ENCODE results near the gene INHA. TPM values are rescaled to one million over a fixed set of nuclear protein-coding genes. Genes with fewer than 3 reads are reported as not detected.

The INHA gene
- total RNA-seq, 1 experiment from 2014 or later: 0.31 TPM

- Histone ChIP-seq H3K4me2 (ENCODE audit: insufficient read depth, insufficient read length, low read length) (no peak overlapping the region), H3K4ac (ENCODE audit: low read depth, low read length) (no peak overlapping the region), H4K8ac (replicated peaks; ENCODE audit: insufficient read length, low read depth, low read length) (no peak overlapping the region), H3K79me1 (ENCODE audit: insufficient read depth, low read depth, low read length, poor library complexity, severe bottlenecking) (no peaks in the 10 kb centered on the region), H2BK120ac (ENCODE audit: low read depth, low read length, poor library complexity, severe bottlenecking) (no peak overlapping the region), H3K56ac (ENCODE audit: insufficient read length, low read depth, low read length) (no peak overlapping the region), H3K9me3 (ENCODE audit: control insufficient read depth, low read depth, low read length) (no peaks in the 10 kb centered on the region), H3K27ac (ENCODE audit: insufficient read length, low read depth, low read length) (no peak overlapping the region), H4K5ac (ENCODE audit: insufficient read length, low read depth, low read length) (no peak overlapping the region), H3K23ac (ENCODE audit: insufficient read length, low read depth, low read length) (no peak overlapping the region), H3T11ph (ENCODE audit: low read length) (no peak overlapping the region), H3K9ac (ENCODE audit: extremely low read depth, insufficient read length, low read length) (no peak overlapping the region), H2BK5ac (ENCODE audit: insufficient read length, low read length) (no peak overlapping the region), H2BK15ac (ENCODE audit: low read depth, low read length) (no peak overlapping the region), H2BK12ac (ENCODE audit: insufficient read length, low read depth, low read length) (no peak overlapping the region), H4K20me1 (ENCODE audit: control insufficient read depth, insufficient read depth, insufficient read length) (no peaks in the 10 kb centered on the region), H3K14ac (ENCODE audit: insufficient read depth, low read length) (no peak overlapping the region), H2BK20ac (ENCODE audit: low read depth, low read length, poor library complexity, severe bottlenecking) (no peak overlapping the region), H3K18ac (ENCODE audit: insufficient read length, low read depth, low read length) (no peak overlapping the region), H2AFZ (ENCODE audit: low read length) (no peak overlapping the region), H4K91ac (ENCODE audit: insufficient read length, low read depth, low read length) (no peak overlapping the region), H3K23me2 (ENCODE audit: insufficient read length, low read depth, low read length, poor library complexity, severe bottlenecking) (peaks cover 16% of the 10 kb centered on the region), H2AK5ac (ENCODE audit: insufficient read length, low read length) (no peak overlapping the region), H3K27me3 (ENCODE audit: insufficient read depth, low read length) (no peaks in the 10 kb centered on the region; the same call in 1 of the 2 replicates), H3K4me1 (ENCODE audit: insufficient read depth, low read length) (peaks cover 6% of the 10 kb centered on the region; the same call in 1 of the 2 replicates), H3K79me2 (ENCODE audit: insufficient read depth, low read length) (no peaks in the 10 kb centered on the region)
- H3K4me1 Mint-ChIP-seq: peaks cover 20 to 21% of the 10 kb centered on the region in 2 experiments
- H3K27ac Mint-ChIP-seq: no peak overlapping the region; a peak in 1 of 7 replicates
- WGBS (ENCODE audit: extremely low coverage, insufficient read length, low lambda C conversion rate): no CpG with 5 or more reads among the region's 4 CpGs
- DNase-seq: no peak
- H3K4me3 Mint-ChIP-seq: 0 out of 5 replicates have a peak overlapping the region, but pooled peaks of 1 of the 2 experiments have one; percentile 8
- H3K9me3 Mint-ChIP-seq: peaks cover 0 to 4% of the 10 kb centered on the region in 2 experiments; a peak in 1 of 5 replicates
- peaks cover 16 to 31% (median 27%) of the 10 kb centered on the region in 3 experiments for H3K36me3 Mint-ChIP-seq (ENCODE audit: insufficient read depth in 1 of 3, low read depth in 3 of 3)
- peaks cover 41% of the 10 kb centered on the region for H3K27me3 Mint-ChIP-seq (ENCODE audit: low read depth)
- no peak for TF ChIP-seq CTCF (conservative IDR thresholded peaks at IDR 0.05)
Measured at GRCh38 chr2:219545943-219546352, 26.2 kb upstream of the INHA start.
